Skeletal muscle tissue (tissue), 4 donors: ENCODE measurements around the gene PDE4B. TPM values are rescaled to one million over a fixed set of nuclear protein-coding genes. Genes with fewer than 3 reads are reported as not detected.
"Not testable (repeated sequence)": the region's sequence is repeated elsewhere in the genome, so short reads cannot be mapped to it uniquely, and the experiment has no call there.

ENCODE experiments used
- H3K27ac ChIP-seq: one replicate; pipeline ENCODE4 v1.7.0; 2013; ENCODE audit warnings: mild to moderate bottlenecking, low read depth, low read length, inconsistent platforms
- H3K27me3 ChIP-seq, 3 donors: one replicate each; pipeline ENCODE4 v1.7.0; 2013; ENCODE audit warnings: low read length in 3 of 3; ENCODE audit not compliant: control insufficient read depth in 3 of 3, insufficient read depth in 3 of 3
- H3K36me3 ChIP-seq, 3 donors: one replicate each; pipeline ENCODE4 v1.7.0; 2013; ENCODE audit warnings: low read length in 3 of 3; ENCODE audit not compliant: control insufficient read depth in 3 of 3, insufficient read depth in 3 of 3
- H3K4me1 ChIP-seq, 3 donors: one replicate each; pipeline ENCODE4 v1.7.0; 2013; ENCODE audit warnings: low read length in 3 of 3, mild to moderate bottlenecking in 3 of 3; ENCODE audit not compliant: control insufficient read depth in 3 of 3, insufficient read depth in 3 of 3
- H3K4me3 ChIP-seq, 3 donors: one replicate each; pipeline ENCODE4 v1.7.0; 2013; ENCODE audit warnings: low read length in 3 of 3
- H3K9ac ChIP-seq, 3 donors: one replicate each; pipeline ENCODE4 v1.7.0; 2013; ENCODE audit warnings: low read length in 3 of 3, mild to moderate bottlenecking in 3 of 3, moderate library complexity in 2 of 3, low read depth in 1 of 3
- H3K9me3 ChIP-seq, 3 donors: one replicate each; pipeline ENCODE4 v1.7.0; 2013; ENCODE audit warnings: low read length in 3 of 3; ENCODE audit not compliant: control insufficient read depth in 3 of 3
- total RNA-seq: library from RNA; depleted of rRNA; stranded (reverse); fragments of >200 nt; gene quantifications from one replicate; pipeline ENCODE4 v1.2.3, GENCODE V29; 2014
- donor health status: Osteomylitis.

Gene PDE4B
- total RNA-seq, 1 donor from 2014 or later = 26.6 TPM

GRCh38 chr1:66085600-66085999, 292.9 kb downstream of the PDE4B start:
- no peak overlapping the region for H3K4me3 ChIP-seq
- no peak overlapping the region for H3K9ac ChIP-seq
- H3K4me1 ChIP-seq = no peaks in the 10 kb centered on the region
- H3K36me3 ChIP-seq = no peaks in the 10 kb centered on the region
- no peaks in the 10 kb centered on the region for H3K9me3 ChIP-seq
- H3K27ac ChIP-seq = no peak overlapping the region
- no peaks in the 10 kb centered on the region for H3K27me3 ChIP-seq

GRCh38 chr1:66088787-66089186, 296.1 kb downstream of the PDE4B start:
- H3K36me3 ChIP-seq = no peaks in the 10 kb centered on the region
- H3K9ac ChIP-seq = no peak overlapping the region
- H3K9me3 ChIP-seq = no peaks in the 10 kb centered on the region
- H3K27me3 ChIP-seq = no peaks in the 10 kb centered on the region
- H3K4me3 ChIP-seq = no peak overlapping the region
- H3K27ac ChIP-seq = no peak overlapping the region
- no peaks in the 10 kb centered on the region for H3K4me1 ChIP-seq

DNA sequence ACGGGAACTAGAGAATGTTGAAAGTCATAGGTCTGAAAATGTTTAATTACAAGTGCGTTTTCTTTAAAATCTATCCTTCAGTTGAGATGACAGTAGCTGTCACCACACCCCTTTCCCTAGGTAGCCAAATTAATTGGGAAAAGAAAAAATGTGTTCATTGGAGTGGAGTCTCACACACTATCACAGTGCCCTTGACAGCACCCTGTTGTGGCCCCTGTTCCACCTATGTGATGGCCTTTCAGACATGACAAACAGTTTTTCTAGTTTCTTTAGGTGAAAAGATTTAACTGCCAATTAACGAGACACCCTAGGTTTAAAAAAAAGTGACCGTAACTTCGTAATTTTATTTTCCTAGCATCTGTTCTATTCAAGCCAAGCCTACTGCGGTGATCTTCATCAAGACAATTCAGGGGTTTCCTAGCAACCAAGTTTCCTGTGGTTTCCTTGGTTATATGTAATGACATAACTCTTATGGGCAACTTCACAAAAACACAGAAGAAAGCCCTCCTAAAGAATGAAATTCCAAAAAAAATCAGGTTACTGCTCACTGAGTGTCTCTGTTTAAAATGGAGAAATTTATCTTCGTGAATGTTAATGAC, 298.3 kb downstream of the PDE4B start:
- Histone ChIP-seq H3K4me3 (no peak overlapping the region), H3K9ac (no peak overlapping the region), H3K4me1 (no peaks in the 10 kb centered on the region), H3K9me3 (no peaks in the 10 kb centered on the region), H3K27ac (no peak overlapping the region), H3K27me3 (no peaks in the 10 kb centered on the region), H3K36me3 (no peaks in the 10 kb centered on the region)

DNA sequence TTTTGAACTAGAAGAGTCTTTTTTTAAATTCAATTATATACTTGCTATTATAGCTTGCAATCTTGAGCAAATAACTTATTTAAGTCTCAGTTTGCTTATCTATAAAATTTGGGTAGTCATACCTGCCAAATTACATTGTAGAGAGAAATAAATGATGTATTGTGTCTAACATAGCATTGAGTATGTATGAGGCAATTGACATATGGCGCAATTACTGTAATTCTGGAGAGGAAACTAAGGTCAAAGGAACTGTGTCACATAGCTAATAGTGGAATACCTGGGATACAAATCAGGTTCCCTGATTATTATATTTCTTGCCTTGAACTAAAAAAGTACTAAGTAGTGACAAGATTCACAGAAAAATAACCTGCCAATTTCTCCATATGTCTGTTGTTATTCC, 302.5 kb downstream of the PDE4B start:
- Histone ChIP-seq H3K27me3 (no peaks in the 10 kb centered on the region), H3K9me3 (no peaks in the 10 kb centered on the region), H3K4me3 (no peak overlapping the region), H3K9ac (no peak overlapping the region), H3K4me1 (no peaks in the 10 kb centered on the region), H3K36me3 (no peaks in the 10 kb centered on the region), H3K27ac (no peak overlapping the region)

DNA sequence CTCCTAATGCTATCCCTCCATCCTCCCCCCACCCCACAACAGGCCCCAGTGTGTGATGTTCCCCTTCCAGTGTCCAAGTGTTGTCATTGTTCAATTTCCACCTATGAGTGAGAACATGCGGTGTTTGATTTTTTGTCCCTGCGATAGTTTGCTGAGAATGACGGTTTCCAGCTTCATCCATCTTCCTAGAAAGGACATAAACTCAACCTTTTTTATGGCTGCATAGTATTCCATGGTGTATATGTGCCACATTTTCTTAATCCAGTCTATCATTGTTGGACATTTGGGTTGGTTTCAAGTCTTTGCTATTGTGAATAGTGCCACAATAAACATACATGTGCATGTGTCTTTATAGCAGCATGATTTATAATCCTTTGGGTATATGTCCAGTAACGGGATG, 308.3 kb downstream of the PDE4B start:
- not testable (repeated sequence) for H3K4me1 ChIP-seq, H3K4me3 ChIP-seq, H3K9ac ChIP-seq, H3K27me3 ChIP-seq, H3K27ac ChIP-seq, H3K9me3 ChIP-seq, H3K36me3 ChIP-seq

- not testable (repeated sequence) for H3K9me3 ChIP-seq, H3K4me1 ChIP-seq, H3K27ac ChIP-seq, H3K4me3 ChIP-seq, H3K27me3 ChIP-seq, H3K36me3 ChIP-seq, H3K9ac ChIP-seq
Observed at GRCh38 chr1:66104076-66104475, 311.4 kb downstream of the PDE4B start.

- Histone ChIP-seq H3K9me3 (no peaks in the 10 kb centered on the region), H3K4me1 (no peaks in the 10 kb centered on the region), H3K36me3 (no peaks in the 10 kb centered on the region), H3K9ac (no peak overlapping the region), H3K4me3 (no peak overlapping the region), H3K27me3 (no peaks in the 10 kb centered on the region), H3K27ac (no peak overlapping the region)
Observed at GRCh38 chr1:66108624-66109023, 315.9 kb downstream of the PDE4B start.

DNA sequence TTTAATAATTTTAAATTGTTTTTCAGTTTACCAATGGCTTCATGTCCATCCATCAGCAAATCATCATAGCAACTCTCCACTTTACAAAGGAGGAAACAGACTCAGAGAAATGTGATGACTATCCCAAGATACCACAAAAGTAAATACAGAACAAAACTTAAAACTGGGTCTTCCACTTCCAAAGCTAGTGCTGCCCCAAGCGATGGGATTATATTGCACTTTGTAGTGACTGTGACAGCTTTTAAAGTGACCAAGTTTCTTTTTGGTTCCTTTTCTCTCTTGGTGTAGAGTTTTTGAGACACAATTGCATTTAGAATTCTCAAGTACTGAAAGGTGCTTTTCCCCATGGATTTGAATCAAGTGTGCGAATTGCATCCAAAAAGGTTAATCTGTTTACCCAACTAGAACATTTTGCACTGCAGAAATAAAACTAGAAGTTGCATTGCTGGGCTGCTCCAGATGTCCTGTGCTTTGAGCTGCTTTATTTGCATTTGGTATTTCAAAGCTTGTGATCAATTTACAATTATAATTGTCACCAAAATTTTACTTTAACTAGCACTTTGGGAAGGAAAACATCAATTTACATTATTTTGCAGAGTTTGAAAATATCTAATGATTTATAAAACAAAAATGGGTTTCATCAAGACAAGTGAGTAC, 320.2 kb downstream of the PDE4B start:
- no peaks in the 10 kb centered on the region for H3K9me3 ChIP-seq
- H3K9ac ChIP-seq = no peak overlapping the region
- H3K4me3 ChIP-seq = no peak overlapping the region
- no peak overlapping the region for H3K27ac ChIP-seq
- no peaks in the 10 kb centered on the region for H3K27me3 ChIP-seq
- no peaks in the 10 kb centered on the region for H3K4me1 ChIP-seq
- H3K36me3 ChIP-seq = no peaks in the 10 kb centered on the region

- no peaks in the 10 kb centered on the region for H3K4me1 ChIP-seq
- H3K27me3 ChIP-seq = no peaks in the 10 kb centered on the region
- H3K4me3 ChIP-seq = no peak overlapping the region
- H3K27ac ChIP-seq = no peak overlapping the region
- H3K9ac ChIP-seq = no peak overlapping the region
- no peaks in the 10 kb centered on the region for H3K36me3 ChIP-seq
- H3K9me3 ChIP-seq = no peaks in the 10 kb centered on the region
Observed at GRCh38 chr1:66119148-66119547, 326.5 kb downstream of the PDE4B start.

DNA sequence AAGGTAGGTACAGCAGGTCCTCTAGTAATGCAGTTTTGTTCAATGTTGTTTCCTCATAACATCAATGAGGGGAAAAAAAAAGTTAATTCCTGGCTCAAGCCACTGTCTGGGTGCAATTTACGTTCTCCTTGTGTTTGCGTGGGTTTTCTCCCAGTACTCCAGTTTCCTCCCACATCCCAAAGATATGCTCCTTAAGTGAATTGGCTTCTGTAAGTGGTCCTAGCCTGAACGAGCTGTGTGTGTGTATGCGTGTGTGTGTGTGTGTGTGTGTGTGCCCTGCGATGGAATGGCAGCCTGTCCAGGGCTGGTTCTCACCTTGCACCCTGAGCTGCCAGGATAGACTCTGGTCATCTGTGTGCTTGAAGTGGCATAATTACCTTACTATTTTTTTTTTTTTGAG, 332.0 kb downstream of the PDE4B start:
- H3K9ac ChIP-seq = no peak overlapping the region
- no peaks in the 10 kb centered on the region for H3K4me1 ChIP-seq

More for the DNA sequence above, 332.0 kb downstream of the PDE4B start:
- Histone ChIP-seq H3K36me3 (no peaks in the 10 kb centered on the region), H3K9me3 (no peaks in the 10 kb centered on the region), H3K27me3 (no peaks in the 10 kb centered on the region), H3K4me3 (no peak overlapping the region), H3K27ac (no peak overlapping the region)
